OCI-LY3 (cell line): ENCODE measurements around the gene SLC24A4.

Source experiments
- CTCF ChIP-seq: fragments of 200-600, 300-600 bp; sonication (generic); IDR thresholded peaks from 2 replicates; pipeline ENCODE4 v1.5.1; 2014; ENCODE audit warnings: antibody characterized with exemption, low read length, low read depth
- EZH2phosphoT487 ChIP-seq: fragments of 200-600 bp; shearing (Covaris generic); IDR thresholded peaks from 2 replicates; pipeline ENCODE4 v1.6.1; 2018; ENCODE audit warnings: antibody characterized with exemption, mixed run types, low read depth

GRCh38 chr14:92397953-92398564 is 75.1 kb downstream of the SLC24A4 start:
- TF ChIP-seq CTCF (no peak), EZH2phosphoT487 (no peak)
